H1 (cell line): ENCODE measurements around the gene LDLRAD4.

Experiments used
- ASH2L ChIP-seq: fragments of 200-600, 300-600 bp; sonication (generic); IDR thresholded peaks from one replicate; pipeline ENCODE4 v1.7.1; 2017; ENCODE audit warnings: low read length
- CEBPB ChIP-seq: IDR thresholded peaks from 2 replicates; pipeline ENCODE4 v1.6.1; 2012; ENCODE audit warnings: low read depth, low read length
- EP300 ChIP-seq, 2 experiments: IDR thresholded peaks; 1 replicate in 1 of 2; 2 replicates in 1 of 2; pipeline ENCODE4 v1.6.1; 2011 to 2012; ENCODE audit warnings: low read depth in 2 of 2, low read length in 2 of 2, mild to moderate bottlenecking in 2 of 2, borderline replicate concordance in 1 of 2, inconsistent platforms in 1 of 2, moderate library complexity in 1 of 2
- EZH2 ChIP-seq: fragments of 200-600 bp; sonication (generic); IDR thresholded peaks from 2 replicates; pipeline ENCODE4 v1.7.1; 2012; ENCODE audit warnings: low read depth, mild to moderate bottlenecking, moderate library complexity, low read length, inconsistent platforms; ENCODE audit not compliant: severe bottlenecking
- JUND ChIP-seq: IDR thresholded peaks from 2 replicates; pipeline ENCODE4 v1.6.1; 2011; ENCODE audit warnings: mild to moderate bottlenecking, improper control_type of control experiment, low read length
- POLR2A ChIP-seq, 2 experiments: IDR thresholded peaks; 1 replicate in 1 of 2; 2 replicates in 1 of 2; pipeline ENCODE4 v1.6.1; 2011; ENCODE audit warnings: low read depth in 2 of 2, low read length in 2 of 2, mild to moderate bottlenecking in 2 of 2; ENCODE audit errors: control extremely low read depth in 1 of 2
- POLR2AphosphoS5 ChIP-seq: IDR thresholded peaks from 2 replicates; pipeline ENCODE4 v1.6.1; 2011; ENCODE audit warnings: low read depth, low read length
- RAD21 ChIP-seq, 2 experiments: IDR thresholded peaks in 1 of 2; conservative IDR thresholded peaks in 1 of 2; 2 replicates each; pipeline ENCODE4 v1.6.1; 2011; ENCODE audit warnings: low read depth in 2 of 2, low read length in 2 of 2, improper control_type of control experiment in 1 of 2, inconsistent platforms in 1 of 2, mild to moderate bottlenecking in 1 of 2, moderate library complexity in 1 of 2
- SP2 ChIP-seq: IDR thresholded peaks from 2 replicates; pipeline ENCODE4 v1.6.1; 2012; ENCODE audit warnings: mild to moderate bottlenecking, low read length, inconsistent platforms
- TAF1 ChIP-seq: IDR thresholded peaks from 2 replicates; pipeline ENCODE4 v1.6.1; 2011; ENCODE audit warnings: mild to moderate bottlenecking, low read depth, low read length
- TCF12 ChIP-seq: IDR thresholded peaks from 2 replicates; pipeline ENCODE4 v1.6.1; 2011; ENCODE audit warnings: low read depth, mild to moderate bottlenecking, low read length
- ZNF274 ChIP-seq: IDR thresholded peaks from 2 replicates; pipeline ENCODE4 v1.7.0; 2012; ENCODE audit warnings: low read length, borderline replicate concordance; ENCODE audit errors: extremely low read depth
- TF ChIP-seq, protein P1 (sequence below), 3 experiments: IDR thresholded peaks; 1 replicate in 2 of 3; 2 replicates in 1 of 3; pipeline versions ENCODE4 v1.5.1 to v1.6.1; 2011; ENCODE audit warnings: low read length in 3 of 3, mild to moderate bottlenecking in 3 of 3, inconsistent platforms in 2 of 3, low read depth in 1 of 3, moderate library complexity in 1 of 3; ENCODE audit not compliant: insufficient read depth in 1 of 3; ENCODE audit errors: control extremely low read depth in 1 of 3

DNA sequence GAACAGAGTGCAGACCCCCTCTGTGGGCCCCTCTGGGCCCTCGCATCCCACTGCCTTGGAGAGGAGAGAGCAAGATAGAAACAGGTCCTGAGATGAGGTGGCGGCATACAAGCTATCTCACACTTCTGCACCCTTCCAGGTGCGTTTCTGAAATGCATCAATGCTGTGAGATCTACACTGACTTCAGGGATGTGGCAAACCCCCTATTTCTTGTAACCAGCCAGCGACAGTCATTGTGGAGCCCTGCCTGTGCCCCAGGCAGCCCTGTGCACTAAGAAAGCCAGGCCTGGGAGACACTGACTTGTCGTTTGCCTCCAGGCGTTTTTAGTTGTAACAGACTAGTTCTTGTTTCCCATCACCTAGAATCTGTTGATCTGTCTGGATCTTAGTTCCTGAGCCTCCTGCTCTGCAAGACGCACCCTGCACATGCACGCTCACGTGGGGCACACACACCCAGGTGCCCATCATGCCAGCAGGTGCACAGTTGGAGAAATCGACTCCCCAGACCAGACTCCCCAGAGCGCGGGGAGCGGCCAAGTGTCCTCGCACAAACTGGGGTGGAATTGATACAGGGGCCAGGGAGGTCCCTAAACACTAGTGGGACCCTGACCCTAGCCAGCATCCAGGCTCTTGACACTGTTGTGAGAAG lies 269.8 kb downstream of the LDLRAD4 start:
- TF ChIP-seq, protein P1, sequence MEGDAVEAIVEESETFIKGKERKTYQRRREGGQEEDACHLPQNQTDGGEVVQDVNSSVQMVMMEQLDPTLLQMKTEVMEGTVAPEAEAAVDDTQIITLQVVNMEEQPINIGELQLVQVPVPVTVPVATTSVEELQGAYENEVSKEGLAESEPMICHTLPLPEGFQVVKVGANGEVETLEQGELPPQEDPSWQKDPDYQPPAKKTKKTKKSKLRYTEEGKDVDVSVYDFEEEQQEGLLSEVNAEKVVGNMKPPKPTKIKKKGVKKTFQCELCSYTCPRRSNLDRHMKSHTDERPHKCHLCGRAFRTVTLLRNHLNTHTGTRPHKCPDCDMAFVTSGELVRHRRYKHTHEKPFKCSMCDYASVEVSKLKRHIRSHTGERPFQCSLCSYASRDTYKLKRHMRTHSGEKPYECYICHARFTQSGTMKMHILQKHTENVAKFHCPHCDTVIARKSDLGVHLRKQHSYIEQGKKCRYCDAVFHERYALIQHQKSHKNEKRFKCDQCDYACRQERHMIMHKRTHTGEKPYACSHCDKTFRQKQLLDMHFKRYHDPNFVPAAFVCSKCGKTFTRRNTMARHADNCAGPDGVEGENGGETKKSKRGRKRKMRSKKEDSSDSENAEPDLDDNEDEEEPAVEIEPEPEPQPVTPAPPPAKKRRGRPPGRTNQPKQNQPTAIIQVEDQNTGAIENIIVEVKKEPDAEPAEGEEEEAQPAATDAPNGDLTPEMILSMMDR (IDR thresholded peaks at IDR 0.05; ENCODE audit: control extremely low read depth in 1 of 3, insufficient read depth in 1 of 3, low read depth in 1 of 3, low read length in 3 of 3) = no peak
- TF ChIP-seq POLR2AphosphoS5 (no peak), TCF12 (no peak), EP300 (IDR thresholded peaks at IDR 0.05; ENCODE audit: borderline replicate concordance in 1 of 2, low read depth in 2 of 2, low read length in 2 of 2) (no peak), EZH2 (no peak), ZNF274 (no peak), JUND (no peak), RAD21 (IDR thresholded peaks at IDR 0.05 in 1 of 2, conservative IDR thresholded peaks at IDR 0.05 in 1 of 2; ENCODE audit: low read depth in 2 of 2, low read length in 2 of 2) (no peak), ASH2L (no peak), SP2 (no peak), POLR2A (IDR thresholded peaks at IDR 0.05; ENCODE audit: control extremely low read depth in 1 of 2, low read depth in 2 of 2, low read length in 2 of 2) (no peak), TAF1 (no peak), CEBPB (no peak)
